IPS-NIHi7 (cell line): ENCODE results near the gene LMBR1.
"Not testable (repeated sequence)": the region's sequence is repeated elsewhere in the genome, so short reads cannot be mapped to it uniquely, and the experiment has no call there.

Experiments
- DNase-seq: peaks from one replicate; pipeline ENCODE4 v3.0.0; 2012; ENCODE audit warnings: mixed read lengths; ENCODE audit errors: extremely low spot score

LMBR1 gene

GRCh38 chr7:156657681-156658080 lies 235.3 kb downstream of the LMBR1 start:
- DNase-seq = no peak

DNA sequence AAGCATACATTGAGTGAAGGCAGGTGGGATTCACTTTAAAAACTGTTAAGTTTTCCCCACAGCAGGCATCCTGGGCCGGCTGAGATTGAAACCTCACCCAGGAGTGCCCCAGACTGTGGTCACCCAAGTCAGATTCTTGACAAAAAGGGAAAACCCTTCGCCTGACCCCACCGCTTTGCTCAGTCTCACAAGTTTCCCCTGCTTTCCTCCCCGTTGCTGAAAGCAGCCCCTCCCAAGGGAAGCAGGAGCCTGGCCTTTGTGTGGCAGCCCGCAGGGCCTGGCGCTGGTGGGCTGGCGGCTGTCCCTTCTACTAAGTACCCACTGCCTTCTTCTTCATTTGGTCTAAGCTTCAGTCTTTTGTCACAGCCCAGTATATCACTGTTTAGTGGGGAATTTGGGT lies 236.4 kb downstream of the LMBR1 start:
- no peak for DNase-seq

DNA sequence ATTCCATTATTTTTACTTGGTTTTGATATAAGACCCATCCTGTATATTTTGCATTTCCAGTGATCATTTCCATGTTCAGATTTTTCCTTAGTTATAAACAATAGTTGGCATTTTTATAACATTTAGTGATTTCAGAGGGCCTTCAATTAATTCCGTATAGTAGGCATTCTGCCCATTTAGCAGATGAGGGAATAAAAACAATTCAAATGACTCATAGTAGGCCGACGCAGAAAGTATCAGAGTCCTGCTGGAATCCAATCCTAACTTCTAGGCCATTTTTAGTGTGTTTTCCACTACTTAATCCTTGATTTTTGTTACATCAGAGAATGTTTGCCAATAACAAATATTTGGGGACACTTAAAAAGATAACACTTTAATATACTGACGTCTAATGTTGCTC lies 237.0 kb downstream of the LMBR1 start:
- no peak for DNase-seq

DNA sequence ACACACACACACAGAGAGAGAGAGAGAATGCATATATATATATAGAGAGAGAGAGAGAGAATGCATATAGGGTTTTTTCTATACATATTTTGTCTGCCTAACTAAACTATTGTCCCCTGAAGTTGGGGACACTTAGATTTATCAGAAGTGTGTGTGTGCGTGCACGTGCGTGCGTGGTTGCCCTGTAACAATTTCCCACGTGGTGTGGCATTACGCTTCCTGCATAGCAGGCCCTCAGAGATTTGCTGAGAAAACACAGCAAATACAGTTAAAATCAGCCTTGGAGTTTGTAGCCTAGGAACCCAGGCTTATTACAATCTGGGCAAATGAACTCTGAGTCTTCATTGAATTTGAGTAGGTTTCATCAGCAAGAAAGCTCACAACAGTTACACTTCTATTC lies 237.7 kb downstream of the LMBR1 start:
- DNase-seq = no peak

GRCh38 chr7:156654511-156655234 lies 238.3 kb downstream of the LMBR1 start:
- DNase-seq = no peak

GRCh38 chr7:156652886-156653568 lies 240.0 kb downstream of the LMBR1 start:
- DNase-seq = no peak

DNA sequence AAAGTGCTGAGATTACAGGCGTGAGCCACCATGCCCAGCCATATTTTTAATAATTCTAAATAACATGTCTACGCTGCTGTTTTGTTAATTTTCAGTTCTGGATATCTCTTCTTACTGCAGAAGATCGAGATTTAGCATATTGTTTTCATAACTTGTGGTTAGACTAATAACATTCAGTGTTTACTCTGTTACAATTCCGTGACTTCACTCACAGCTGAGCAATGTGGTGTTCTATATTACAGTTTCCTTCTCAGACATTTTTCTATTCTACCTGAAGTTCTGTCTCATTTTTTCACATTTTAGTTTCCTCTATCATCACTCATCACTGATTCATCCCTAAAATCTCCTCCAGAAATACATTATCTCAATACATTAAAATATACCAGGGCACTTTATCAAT lies 241.5 kb downstream of the LMBR1 start:
- no peak for DNase-seq

GRCh38 chr7:156650042-156650441 lies 242.9 kb downstream of the LMBR1 start:
- peak; percentile 58 for DNase-seq

DNA sequence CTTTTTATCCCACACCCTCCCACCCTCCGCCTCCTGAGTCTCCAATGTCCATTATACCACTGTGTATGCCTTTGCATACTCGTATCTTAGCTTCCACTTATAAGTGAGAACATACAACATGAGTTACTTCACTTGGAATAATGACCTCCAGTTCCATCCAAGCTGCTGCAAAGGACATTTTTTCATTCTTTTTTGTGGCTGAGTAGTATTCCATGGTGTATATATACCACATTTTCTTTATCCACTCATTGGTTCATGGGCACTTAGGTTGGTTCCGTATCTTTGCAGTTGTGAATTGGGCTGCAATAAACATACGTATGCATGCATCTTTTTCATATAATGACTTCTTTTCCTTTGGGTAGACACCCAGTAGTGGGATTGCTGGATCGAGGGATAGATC lies 245.7 kb downstream of the LMBR1 start:
- DNase-seq = not testable (repeated sequence)

DNA sequence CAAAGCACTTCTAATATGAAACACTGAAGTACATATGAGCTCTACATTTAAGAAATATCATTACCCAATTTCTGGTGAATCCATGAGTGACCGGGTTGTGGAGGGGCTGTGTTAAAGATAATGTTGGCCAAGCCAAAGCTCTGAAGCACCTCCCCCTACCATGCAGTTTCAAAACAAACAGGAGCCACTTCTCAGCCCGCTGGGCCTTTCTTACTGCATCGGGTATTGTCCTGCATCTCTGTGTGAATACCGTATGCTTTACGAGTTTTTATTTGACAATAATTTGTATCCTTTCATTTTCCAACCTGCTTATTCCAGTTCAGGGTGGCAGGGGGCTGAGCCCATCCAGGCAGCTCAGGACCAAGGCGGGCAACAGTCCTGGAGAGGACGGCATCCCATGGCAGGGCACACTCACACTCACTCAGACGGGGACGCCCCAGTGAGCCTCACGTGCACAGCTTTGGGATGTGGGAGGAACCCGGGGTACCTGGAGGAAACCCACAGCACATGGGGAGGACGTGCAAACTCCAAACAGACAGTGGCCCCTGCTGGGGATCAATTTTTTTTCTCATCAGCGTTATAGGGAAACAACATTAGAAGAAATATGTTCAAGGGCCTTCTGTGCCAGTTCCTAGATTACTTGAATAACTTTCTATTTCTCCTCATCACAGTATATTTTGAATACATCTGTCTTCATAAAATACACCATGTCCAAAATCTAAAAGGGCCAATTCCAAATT lies 250.5 kb downstream of the LMBR1 start:
- no peak for DNase-seq

DNA sequence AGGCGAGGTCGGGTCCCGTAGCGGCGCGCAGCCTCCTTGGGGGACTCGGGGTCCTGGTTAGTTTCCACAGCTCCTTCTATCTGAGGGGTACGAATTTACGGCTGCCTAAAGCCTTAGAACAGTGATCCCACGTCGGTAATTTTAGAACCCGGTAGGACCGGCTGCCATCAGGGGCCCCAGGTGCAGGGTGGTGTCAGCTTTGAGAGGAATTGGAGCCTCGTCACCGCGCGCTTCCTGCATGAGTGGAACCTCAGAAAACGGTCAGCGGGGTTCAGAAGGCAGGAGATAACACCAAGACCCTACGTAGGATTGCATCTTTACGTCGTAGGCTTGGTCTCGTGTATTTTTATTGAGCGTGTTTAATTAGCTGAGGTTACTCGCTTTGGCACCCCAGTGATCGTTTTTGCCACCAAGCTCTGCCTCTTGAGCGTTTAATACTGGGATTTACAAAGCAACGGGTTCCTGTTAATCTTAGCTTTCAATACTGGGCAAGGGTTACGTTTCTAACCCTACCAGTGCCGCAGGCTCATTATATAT lies 252.0 kb downstream of the LMBR1 start:
- DNase-seq = no peak

DNA sequence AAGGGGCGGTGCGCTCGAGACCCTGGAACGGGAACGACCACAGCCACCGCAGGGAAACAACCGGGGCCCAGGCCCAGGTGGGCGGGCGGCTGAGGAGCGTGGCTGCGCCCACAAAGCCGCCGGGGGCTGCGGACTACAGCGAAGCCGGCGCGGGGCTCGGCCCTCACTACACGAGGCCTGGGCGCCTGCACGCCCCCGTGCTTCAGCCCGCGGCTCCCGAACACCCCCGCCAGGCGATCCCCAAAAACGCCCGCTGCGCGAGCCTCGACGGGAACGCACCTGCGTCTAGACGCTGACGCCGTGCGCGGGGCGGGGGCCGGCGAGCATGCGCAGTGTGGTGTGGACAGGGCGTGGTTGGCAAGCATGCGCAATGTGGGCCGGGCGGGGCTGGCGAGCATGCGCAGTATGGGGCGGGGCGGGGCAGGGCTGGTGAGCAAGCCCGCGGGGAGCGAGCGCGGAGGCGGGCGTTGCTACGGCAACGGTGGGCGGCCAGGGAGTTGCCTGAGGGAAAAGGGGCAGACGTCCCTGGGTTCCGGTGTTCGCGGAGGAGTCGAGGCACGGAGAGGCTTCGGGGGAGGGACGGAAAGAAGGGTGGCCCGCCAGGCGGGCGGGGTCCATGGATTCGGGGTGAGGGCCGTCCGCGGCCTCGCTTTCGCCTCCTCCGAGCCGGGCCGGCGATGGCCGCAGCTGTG lies 252.6 kb downstream of the LMBR1 start, which contains the start of gene RNF32:
RNF32 (plus strand) TSS at position 518 of the 692 bp plus-strand sequence. CDS start 3,104 bp downstream, outside the sequence.
- DNase-seq = peak; percentile 99

DNA sequence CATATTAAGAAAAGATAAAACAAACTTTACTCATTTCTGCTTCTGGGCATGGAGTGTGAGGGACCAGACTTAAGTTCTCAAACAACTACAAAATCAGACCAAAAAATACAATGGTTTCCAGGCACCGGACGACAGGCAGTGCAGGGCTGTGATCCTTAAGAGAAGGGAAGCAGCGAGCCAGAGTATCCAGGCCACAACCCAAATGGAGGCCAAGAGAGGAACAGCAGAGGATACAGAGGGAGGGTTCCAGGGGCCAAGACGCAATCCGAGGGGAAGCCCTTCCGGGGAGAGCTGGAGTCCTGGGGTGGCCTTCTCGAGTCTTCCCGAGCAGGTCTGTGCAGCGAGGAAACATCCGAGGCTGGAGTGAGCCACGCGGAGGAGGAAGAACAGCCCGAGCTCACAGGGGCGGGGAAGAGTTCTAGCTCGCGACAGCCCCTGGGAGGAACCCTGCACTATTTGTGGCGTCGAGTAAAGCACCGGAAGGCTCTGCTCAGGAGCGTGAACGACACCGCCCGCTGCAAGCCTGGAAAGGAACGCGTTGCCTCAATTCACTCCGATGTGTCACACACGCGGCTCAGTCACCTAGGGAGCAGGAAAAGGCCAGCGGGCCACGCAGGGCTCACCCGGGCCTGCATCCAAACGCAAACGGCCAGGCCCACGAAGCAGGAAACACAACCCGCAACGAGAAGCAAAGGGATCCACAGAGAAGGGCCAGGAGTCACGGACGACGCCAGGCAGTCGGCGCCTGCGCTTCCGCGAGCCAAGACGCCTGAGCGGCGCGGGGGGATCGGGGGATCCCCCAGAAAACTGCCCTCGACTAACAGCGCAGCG lies 253.3 kb downstream of the LMBR1 start:
- no peak for DNase-seq

GRCh38 chr7:156638443-156639077 lies 254.4 kb downstream of the LMBR1 start:
- no peak for DNase-seq

DNA sequence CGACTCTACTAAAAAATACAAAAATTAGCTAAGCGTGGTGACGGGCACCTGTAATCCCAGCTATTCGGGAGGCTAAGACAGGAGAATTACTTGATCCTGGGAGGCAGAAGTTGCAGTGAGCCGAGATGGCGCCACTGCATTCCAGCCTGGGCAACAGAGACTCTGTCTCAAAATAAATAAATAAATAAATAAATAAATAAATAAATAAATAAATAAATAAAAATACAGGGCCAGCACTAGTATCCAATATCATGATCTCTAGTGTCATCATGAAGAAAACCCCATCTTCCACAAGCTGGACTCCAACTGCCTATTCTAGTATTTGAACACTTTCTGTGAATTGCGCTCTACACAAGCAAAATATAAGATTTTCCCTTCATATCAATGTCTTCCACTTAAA lies 255.9 kb downstream of the LMBR1 start:
- not testable (repeated sequence) for DNase-seq

- no peak for DNase-seq
These were observed 257.2 kb downstream of the LMBR1 start for GRCh38 chr7:156635529-156636385.

DNA sequence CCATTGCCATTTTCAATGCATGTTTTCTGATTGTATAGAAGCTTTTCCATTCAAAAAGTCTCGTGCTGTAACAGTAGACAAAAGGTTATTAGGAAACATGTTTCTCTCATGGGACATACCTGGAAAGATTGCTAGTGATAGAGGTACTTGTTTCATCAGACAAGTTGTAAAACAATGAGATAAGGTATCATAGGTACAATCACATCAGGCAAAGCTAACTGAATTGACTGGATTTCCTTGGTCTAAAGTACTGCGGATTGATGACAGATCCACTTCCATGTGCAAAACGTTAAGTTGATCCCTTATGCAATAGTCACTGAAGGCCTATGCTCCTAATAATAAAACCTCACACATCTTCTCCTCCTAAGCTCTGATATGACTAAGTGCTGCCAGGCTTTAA lies 258.9 kb downstream of the LMBR1 start:
- no peak for DNase-seq

DNA sequence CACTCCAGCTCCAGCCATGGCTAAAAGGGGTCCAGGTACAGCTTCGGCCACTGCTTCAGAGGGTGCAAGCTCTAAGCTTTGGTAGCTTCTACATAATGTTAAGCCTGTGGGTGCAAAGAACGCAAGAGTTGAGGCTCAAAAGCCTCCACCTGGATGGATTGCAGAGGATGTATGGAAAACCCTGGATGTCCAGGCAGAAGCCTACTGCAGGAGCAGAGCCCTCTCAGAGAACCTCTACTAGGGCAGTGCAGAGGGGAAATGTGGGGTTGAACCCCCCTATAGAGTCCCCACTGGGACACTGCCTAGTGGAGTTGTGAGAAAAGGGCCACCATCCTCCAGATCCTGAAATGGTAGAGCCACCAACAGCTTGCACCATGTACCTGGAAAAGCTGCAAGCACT lies 263.1 kb downstream of the LMBR1 start:
- no peak for DNase-seq

GRCh38 chr7:156628562-156628961 lies 264.4 kb downstream of the LMBR1 start:
- DNase-seq = no peak
